BJ (cell line): ENCODE results near the gene L2HGDH. TPM values are rescaled to one million over a fixed set of nuclear protein-coding genes. Genes with fewer than 3 reads are reported as not detected.

Experiments
- CTCF ChIA-PET: fragments of 350-600 bp; formaldehyde crosslinking; extraction: SDS; loops from one replicate; lab custom pipeline; 2021; ENCODE audit warnings: antibody characterized with exemption, inconsistent platforms; lab: Yijun Ruan, JAX
- POLR2A ChIA-PET: fragments of 300-600 bp; sonication (Branson Sonifier 250); formaldehyde crosslinking; extraction: SDS; loops from one replicate; lab custom pipeline; 2021; ENCODE audit warnings: antibody characterized with exemption; lab: Charles Lee
- DNase-seq: peaks from one replicate; pipeline ENCODE4 v3.0.0-alpha.2; 2011; ENCODE audit warnings: low read depth
- H3K27me3 ChIP-seq: 2 replicates; pipeline ENCODE4 v1.6.0; 2011; ENCODE audit warnings: low read length; ENCODE audit not compliant: control insufficient read depth, insufficient read depth
- H3K36me3 ChIP-seq: 2 replicates; pipeline ENCODE4 v1.5.1; 2011; ENCODE audit warnings: low read length; ENCODE audit not compliant: control insufficient read depth, insufficient read depth
- H3K4me3 ChIP-seq: 2 replicates; pipeline ENCODE4 v1.5.1; 2011; ENCODE audit warnings: low read depth, mild to moderate bottlenecking, control low read depth, low read length
- polyA plus RNA-seq: library from polyadenylated mRNA; depleted of rRNA; stranded (reverse); fragments of >200 nt; gene quantifications from 2 replicates; pipeline ENCODE4 v1.2.3, GENCODE V29; 2011
- TF ChIP-seq, protein P1 (sequence below): IDR thresholded peaks from 2 replicates; pipeline ENCODE4 v1.5.1; 2011; ENCODE audit warnings: low read depth, mild to moderate bottlenecking, control low read depth, inconsistent platforms, low read length, moderate library complexity; ENCODE audit not compliant: insufficient read depth

Gene L2HGDH
- polyA plus RNA-seq, 1 experiment = 2.3 TPM

DNA sequence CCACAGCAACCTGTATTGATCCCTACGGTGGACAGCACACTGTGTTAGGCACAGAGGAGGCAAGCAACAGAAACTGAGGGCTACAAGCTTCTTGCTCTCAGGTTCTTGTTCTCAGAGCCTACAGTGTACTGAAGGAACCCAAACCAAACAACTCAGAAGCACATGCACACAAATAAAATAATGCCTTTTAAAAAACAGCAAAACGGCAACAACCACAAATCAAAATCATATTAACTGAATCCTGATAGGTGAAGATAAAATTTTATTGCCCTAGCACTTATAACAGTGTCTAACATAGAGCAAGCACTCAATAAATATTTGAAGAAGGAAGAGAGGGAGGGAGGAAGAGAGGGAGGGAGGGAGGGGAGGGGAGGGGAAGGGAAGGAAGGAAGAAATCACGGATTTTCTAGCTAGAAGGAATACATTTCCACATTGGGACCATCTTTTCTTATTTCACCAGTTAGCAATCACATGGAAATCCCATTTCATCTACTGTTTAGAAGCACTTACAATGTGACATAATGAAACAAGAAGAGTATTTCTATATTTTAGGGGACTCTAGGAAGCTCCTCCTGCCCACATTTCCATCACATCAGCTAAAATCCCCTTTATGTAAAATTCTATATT is 27.3 kb upstream of the L2HGDH start:
- H3K4me3 ChIP-seq = no peak overlapping the region
- no peaks in the 10 kb centered on the region for H3K36me3 ChIP-seq
- TF ChIP-seq, protein P1, sequence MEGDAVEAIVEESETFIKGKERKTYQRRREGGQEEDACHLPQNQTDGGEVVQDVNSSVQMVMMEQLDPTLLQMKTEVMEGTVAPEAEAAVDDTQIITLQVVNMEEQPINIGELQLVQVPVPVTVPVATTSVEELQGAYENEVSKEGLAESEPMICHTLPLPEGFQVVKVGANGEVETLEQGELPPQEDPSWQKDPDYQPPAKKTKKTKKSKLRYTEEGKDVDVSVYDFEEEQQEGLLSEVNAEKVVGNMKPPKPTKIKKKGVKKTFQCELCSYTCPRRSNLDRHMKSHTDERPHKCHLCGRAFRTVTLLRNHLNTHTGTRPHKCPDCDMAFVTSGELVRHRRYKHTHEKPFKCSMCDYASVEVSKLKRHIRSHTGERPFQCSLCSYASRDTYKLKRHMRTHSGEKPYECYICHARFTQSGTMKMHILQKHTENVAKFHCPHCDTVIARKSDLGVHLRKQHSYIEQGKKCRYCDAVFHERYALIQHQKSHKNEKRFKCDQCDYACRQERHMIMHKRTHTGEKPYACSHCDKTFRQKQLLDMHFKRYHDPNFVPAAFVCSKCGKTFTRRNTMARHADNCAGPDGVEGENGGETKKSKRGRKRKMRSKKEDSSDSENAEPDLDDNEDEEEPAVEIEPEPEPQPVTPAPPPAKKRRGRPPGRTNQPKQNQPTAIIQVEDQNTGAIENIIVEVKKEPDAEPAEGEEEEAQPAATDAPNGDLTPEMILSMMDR = no peak
- ChIA-PET POLR2A (no interaction called here), CTCF (interaction anchor here (0.5 to 1.4 kb wide), 3 partner anchors 17 to 471 kb away, joined by 3 read pairs; no protein-coding TSS in a partner anchor)
- H3K27me3 ChIP-seq = no peaks in the 10 kb centered on the region
- DNase-seq = no peak

DNA sequence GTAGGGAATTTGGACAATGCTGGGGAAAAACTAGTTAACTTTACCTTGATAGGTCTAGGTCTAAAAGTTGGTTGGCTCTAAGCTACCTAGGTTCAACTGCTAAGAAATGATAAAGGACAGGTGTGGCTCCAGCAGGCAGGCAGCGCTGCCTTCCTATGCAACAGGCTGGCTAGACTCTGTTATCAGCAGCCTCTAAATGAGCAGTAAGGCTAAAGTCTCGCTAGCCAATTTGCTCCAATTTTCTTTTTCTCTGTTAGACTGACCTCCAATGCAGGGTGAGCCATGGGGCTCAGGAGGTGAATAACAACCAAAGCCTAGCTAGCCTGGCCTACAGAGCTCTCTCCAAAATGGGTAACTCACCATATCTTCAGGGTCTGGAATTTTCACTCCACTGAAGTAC is 26.6 kb upstream of the L2HGDH start:
- CTCF ChIA-PET = interaction anchor here (0.7 to 1.1 kb wide), 2 partner anchors 18 kb away, joined by 3 read pairs; no protein-coding TSS in a partner anchor
- no peak overlapping the region for H3K4me3 ChIP-seq
- POLR2A ChIA-PET = no interaction called here
- DNase-seq = no peak
- H3K36me3 ChIP-seq = no peaks in the 10 kb centered on the region
- TF ChIP-seq, protein P1 = no peak
- H3K27me3 ChIP-seq = no peaks in the 10 kb centered on the region

DNA sequence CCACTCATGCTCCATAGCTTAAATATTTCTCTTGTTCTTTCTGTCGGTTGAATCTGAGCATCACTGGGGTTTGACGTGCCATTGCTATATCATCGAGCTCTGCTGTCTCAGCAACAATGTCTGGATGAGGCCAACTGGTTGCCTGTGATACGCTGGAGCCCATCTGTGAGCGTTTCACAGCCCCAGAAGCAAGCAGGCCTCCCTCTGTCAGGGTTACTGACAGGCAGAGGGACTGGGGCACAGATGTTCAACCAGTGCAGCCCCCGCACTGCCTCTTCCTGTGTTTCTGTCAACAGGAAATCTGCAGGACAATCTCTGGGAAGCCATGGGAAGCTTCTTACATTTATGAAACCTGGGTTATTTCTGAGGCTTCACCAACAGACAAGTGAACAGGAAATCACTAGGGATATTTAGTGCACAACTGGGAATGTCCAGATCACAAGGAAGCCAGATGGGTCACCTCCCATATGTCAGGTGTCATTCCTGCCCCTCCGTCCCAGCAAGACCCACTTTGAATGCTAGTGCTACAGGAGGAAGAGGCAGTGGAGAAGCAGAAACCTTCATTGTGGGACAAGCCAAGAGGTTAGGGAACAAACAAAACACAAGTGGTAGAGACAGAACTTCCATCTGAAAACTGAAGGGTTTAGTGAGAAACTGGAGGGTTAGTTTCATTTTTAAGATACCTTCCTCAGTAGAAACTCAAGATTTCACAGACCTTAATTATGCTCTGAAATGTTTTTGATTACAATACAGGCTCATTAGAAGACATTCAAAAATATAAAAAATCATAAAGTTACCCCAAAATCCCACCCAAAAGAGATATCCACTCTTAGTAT is 24.2 kb upstream of the L2HGDH start:
- ChIA-PET POLR2A (interaction anchor here (0.6 to 1.1 kb wide), 2 partner anchors 8 to 17 kb away, joined by 4 to 8 read pairs; no protein-coding TSS in a partner anchor), CTCF (interaction anchor here (1.1 to 2.2 kb wide), 2 partner anchors 11 to 15 kb away, joined by 3 to 8 read pairs; no protein-coding TSS in a partner anchor)
- no peaks in the 10 kb centered on the region for H3K27me3 ChIP-seq
- TF ChIP-seq, protein P1 = no peak
- H3K36me3 ChIP-seq = no peaks in the 10 kb centered on the region
- DNase-seq = no peak
- H3K4me3 ChIP-seq = no peak overlapping the region

DNA sequence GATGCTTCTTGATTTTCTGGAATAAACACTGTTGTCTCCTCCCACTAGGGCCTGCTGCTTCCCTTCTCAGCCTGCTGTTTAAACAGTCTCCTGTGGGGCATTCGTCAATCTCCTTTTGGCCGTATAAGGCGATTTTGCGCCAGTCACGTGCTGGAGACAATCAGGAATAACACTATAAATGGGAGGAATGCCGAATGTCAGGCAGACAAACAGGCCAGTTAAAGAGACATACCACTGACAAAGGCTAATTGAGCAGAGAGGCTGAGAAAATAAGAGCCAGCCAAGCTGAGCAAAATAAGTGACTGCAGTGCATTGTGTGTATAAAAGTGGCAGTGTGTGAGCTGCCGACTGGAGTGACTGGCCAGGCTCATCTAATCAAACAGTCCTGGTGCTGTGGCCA is 23.4 kb upstream of the L2HGDH start:
- no peak for DNase-seq
- POLR2A ChIA-PET = interaction anchor here (0.7 to 1.1 kb wide), 2 partner anchors 9 kb away, joined by 8 to 9 read pairs; no protein-coding TSS in a partner anchor
- CTCF ChIA-PET = interaction anchor here (1.1 to 2.2 kb wide), 2 partner anchors 12 to 14 kb away, joined by 3 to 8 read pairs; no protein-coding TSS in a partner anchor

More for the DNA sequence above, 23.4 kb upstream of the L2HGDH start:
- Histone ChIP-seq H3K27me3 (no peaks in the 10 kb centered on the region), H3K4me3 (no peak overlapping the region), H3K36me3 (no peaks in the 10 kb centered on the region)
- TF ChIP-seq, protein P1 = no peak
